ENCODE data around the gene THBS3. TPM values are rescaled to one million over a fixed set of nuclear protein-coding genes. Genes with fewer than 3 reads are reported as not detected.
A peak's percentile ranks its signal among the peaks of the same experiment; 100 is the strongest.
"Not testable (repeated sequence)": the region's sequence is repeated elsewhere in the genome, so short reads cannot be mapped to it uniquely, and the experiment has no call there.

Gene THBS3
- 8.0 TPM for total RNA-seq

DNA sequence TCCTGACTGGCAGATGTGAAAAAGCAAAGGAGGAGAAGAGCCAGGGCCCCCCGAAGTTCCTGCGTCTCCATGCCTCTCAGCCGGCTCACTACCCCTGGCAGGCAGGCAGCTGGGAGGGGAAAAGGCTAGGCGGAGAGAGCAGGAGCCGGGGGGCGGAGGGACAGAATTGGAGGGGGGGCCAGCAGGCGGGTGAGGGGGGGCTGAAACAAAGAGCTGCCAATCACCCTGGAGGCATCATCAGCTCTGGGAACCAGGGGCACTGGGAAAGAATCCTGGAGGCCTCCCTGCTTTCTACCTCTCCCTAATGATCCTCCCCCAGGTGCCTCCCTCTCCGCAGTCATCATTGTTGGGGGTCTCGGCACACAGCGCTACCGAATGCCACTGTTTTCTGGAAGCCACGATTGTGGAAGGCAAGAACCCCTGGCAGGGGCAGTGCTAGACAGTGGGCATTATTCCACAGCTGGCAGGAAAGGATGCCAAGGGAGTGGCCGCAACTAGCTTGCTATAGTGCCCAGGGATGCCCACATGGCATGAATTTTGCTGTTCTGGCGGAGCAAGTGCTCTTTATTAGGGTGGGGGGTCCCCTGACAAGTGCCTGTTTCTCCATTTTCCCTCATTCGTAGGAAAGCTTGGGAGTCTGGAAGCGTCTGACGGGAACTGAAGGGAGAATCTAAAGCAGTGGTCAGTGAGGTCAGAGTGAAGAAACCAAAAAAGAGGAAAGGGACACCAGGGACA, at the start of gene THBS3:
Gene THBS3 (minus strand): TSS at position 92 of the 735 bp plus-strand sequence. CDS start 21 bp downstream, at position 71.
- no peaks in the 10 kb centered on the region for H3K9me3 ChIP-seq (ENCODE audit: low read depth, low read length)
- H3K4me3 ChIP-seq (ENCODE audit: low read length), result peak within 1 kb of the TSS; percentile 77
- peaks cover 48% of the 10 kb centered on the region for H3K4me1 ChIP-seq (ENCODE audit: insufficient read depth, low read length)
- H3K27me3 ChIP-seq (ENCODE audit: insufficient read depth, low read length), result no peaks in the 10 kb centered on the region

DNA sequence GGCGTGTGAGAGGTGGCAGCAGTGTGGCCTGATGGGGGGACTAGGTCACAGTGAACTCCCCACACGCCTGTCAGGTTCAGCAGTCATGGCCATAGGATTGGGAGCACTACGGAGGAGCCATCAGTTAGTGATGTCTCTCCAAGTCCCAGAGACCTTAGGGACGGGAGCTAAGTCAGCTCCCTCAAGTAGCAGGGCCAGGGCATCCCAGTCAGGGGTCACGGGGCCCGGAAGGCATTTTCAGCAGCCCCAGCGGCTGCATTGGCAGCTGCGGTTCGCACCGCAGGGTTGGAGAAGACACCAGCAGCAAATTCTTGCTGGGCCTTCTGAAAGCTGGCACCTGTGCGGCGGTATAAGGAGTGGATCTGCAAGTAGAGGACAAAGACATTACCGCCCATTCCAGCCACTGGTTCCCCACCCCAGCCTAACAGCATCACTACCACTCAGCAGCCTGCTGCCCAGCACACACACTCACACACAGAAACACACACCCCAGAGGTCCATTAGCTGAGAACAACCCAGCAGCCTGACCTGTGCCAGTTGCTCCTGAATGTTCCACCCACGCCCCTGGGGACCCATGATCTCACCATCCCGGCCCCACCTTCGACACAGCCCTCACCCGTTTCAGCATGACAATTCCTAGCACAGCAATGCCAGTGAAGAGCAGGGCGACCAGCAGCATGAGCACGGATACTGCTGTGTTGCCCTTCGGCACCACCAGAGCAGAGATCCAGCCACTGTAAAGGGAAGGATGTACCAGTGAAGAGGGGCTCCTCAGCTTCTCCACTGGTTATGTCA, 48.6 kb upstream of the THBS3 start:
- Histone ChIP-seq H3K27me3 (ENCODE audit: insufficient read depth, low read length) (no peaks in the 10 kb centered on the region), H3K9me3 (ENCODE audit: low read depth, low read length) (no peaks in the 10 kb centered on the region), H3K4me1 (ENCODE audit: insufficient read depth, low read length) (peaks cover 31% of the 10 kb centered on the region), H3K4me3 (ENCODE audit: low read length) (no peak overlapping the region)

DNA sequence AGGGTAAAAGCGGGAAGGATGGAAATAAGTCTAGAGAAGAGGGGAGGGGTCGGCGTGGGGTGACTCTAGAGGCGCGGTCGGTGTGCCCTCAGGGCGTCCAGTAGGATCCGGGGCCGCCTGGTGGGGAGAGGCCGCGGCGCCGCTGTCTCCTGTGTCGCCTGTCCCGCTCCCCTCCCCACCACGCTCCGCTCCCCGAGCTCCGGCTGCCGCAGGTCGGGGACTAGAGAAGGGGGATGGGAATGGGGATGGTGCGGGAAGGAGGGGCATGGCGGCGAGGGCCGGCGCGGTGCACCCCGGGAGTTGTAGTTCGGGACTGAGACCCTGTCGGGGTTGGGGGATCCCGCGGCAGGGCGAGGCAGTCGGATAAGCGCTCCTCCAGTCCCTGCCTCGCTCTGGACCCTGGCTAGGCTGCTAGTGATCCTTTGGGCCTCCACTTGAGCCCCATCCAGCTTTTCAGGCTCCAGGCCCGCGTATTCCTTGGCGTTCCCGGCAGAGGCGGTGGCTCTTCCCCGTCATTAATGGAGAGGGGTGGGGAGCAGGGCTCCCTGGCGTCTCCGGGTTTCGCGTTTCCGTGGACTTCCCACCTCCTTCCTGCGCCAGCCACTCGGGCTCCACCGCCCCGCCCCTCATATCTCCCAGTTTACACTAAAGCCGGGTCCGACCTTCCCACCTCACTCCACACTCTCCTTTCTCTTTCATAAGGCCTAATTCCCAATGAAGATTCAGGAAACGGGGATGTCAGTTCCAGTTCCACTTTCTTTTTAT, 47.7 kb upstream of the THBS3 start, which contains the start of gene ENTREP3:
Gene ENTREP3 (minus strand): TSS at position 241 of the 765 bp plus-strand sequence. CDS start 606 bp downstream, outside the sequence.
- Histone ChIP-seq H3K27me3 (ENCODE audit: insufficient read depth, low read length) (no peaks in the 10 kb centered on the region), H3K4me1 (ENCODE audit: insufficient read depth, low read length) (peaks cover 28% of the 10 kb centered on the region), H3K9me3 (ENCODE audit: low read depth, low read length) (no peaks in the 10 kb centered on the region), H3K4me3 (ENCODE audit: low read length) (peak within 1 kb of the TSS; percentile 60)

DNA sequence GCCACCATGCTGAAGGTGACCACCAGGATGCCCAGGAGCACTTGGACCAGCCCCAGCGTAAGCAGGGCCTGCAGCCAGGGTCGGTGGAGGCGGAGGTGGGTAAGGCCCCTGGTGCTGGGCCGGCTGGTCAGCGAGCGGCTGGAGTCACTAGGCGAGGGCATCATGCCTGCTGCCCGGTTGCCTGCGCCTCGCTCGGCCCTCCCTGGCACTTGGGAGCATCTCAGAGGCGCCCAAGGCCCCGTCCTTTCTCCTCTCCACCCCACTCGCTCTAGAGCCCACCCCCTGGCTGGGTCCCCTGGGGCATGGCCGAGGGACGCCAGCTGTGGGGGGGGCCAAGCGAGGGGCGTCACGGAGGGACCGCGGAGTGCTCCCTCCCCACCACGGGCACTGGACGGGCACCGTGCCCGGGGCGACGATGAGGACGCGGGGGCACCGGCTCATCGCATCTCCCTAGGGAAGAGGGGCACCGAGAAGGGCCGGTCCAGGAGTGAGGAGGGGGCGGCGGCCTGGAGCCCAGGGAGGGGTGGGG, 47.1 kb upstream of the THBS3 start:
- H3K27me3 ChIP-seq (ENCODE audit: insufficient read depth, low read length), result no peaks in the 10 kb centered on the region
- peaks cover 30% of the 10 kb centered on the region for H3K4me1 ChIP-seq (ENCODE audit: insufficient read depth, low read length)
- peak overlapping the region; percentile 60 for H3K4me3 ChIP-seq (ENCODE audit: low read length)

DNA sequence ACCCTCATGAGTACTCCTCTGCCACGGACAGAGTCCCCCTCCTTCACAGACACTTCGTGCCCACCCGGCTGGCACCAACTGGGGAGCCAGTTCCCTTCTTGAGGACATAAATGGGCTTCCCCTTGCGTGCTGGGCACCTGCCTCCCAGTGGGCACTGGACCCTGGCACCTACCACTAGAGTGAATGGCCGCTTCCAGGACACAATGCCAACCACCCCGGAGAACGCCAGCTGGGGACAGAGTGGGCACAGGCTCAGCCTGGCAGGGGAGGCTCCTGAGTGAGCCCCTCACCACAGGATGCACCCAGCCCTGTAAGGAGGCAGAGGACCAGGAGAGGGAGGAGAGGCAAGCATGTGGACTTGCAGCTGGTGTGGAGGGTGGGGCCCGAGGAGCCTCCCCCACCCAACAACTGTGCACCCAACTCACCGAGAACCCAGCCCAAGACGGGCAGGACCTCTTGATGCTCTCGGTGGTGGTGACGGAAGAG, 46.6 kb upstream of the THBS3 start:
- peaks cover 30% of the 10 kb centered on the region for H3K4me1 ChIP-seq (ENCODE audit: insufficient read depth, low read length)
- H3K27me3 ChIP-seq (ENCODE audit: insufficient read depth, low read length), result no peaks in the 10 kb centered on the region
- H3K4me3 ChIP-seq (ENCODE audit: low read length), result no peak overlapping the region
- H3K9me3 ChIP-seq (ENCODE audit: low read depth, low read length), result no peaks in the 10 kb centered on the region

More for the DNA sequence above, 47.1 kb upstream of the THBS3 start:
- no peaks in the 10 kb centered on the region for H3K9me3 ChIP-seq (ENCODE audit: low read depth, low read length)

DNA sequence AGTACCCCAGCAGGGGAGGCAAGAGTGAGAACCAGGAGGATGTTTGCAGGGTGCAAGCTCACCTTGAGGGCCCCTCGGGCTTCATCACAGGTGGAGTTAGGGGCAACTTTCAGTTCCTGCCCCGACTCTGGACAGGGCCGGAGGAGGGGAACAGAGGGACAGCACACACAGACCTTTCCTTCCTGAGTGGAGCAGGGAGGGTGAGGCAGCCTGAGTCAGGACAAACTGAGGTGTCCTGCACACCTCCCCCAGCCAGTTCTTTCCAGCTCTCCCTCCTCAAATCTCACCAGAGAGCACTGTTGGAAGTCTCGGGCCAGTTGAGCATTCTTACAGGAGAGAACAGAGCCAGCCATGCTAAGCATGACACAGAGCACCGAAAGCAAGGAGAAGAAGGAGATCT, 46.1 kb upstream of the THBS3 start:
- peaks cover 30% of the 10 kb centered on the region for H3K4me1 ChIP-seq (ENCODE audit: insufficient read depth, low read length)
- no peaks in the 10 kb centered on the region for H3K9me3 ChIP-seq (ENCODE audit: low read depth, low read length)
- no peaks in the 10 kb centered on the region for H3K27me3 ChIP-seq (ENCODE audit: insufficient read depth, low read length)
- no peak overlapping the region for H3K4me3 ChIP-seq (ENCODE audit: low read length)

DNA sequence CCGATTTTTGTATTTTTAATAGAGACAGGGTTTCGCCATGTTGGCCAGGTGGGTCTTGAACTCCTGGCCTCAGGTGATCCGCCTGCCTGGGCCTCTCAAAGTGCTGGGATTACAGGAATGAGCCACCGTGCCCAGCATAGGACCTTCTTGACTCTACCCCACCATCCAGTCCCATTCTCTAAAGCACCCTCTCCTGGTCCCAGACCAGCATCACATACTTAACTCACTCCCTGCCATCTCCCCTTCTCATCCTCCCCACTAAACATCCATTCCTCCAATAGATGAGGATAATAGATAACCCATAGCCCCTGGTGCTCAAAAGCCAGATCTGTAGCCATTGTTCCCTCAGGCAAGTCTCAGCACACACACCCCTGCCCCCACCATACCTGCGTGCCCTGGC, 45.5 kb upstream of the THBS3 start:
- H3K4me3 ChIP-seq (ENCODE audit: low read length), result no peak overlapping the region
- peaks cover 30% of the 10 kb centered on the region for H3K4me1 ChIP-seq (ENCODE audit: insufficient read depth, low read length)
- H3K9me3 ChIP-seq (ENCODE audit: low read depth, low read length), result no peaks in the 10 kb centered on the region
- no peaks in the 10 kb centered on the region for H3K27me3 ChIP-seq (ENCODE audit: insufficient read depth, low read length)

DNA sequence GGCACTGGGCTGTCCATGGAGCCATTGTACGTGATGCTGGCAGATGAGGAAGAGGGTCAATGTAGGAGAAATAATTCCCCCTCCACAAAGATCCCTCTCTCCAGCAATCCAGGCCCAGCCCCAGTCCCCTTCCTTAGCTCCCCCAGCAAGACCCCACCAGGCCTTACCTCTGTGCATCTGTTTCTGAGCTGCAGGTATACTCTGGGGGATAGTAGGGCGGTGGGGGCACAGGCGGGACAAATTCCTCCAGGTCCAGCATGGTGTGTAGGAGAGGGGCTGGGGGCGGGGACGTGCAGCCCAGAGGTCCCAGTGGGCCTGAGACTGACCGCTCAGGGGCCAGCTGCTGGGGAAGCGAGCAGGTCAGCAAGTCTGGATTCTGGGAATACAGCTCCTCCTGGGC, 43.9 kb upstream of the THBS3 start:
- no peaks in the 10 kb centered on the region for H3K9me3 ChIP-seq (ENCODE audit: low read depth, low read length)
- H3K4me1 ChIP-seq (ENCODE audit: insufficient read depth, low read length), result peaks cover 30% of the 10 kb centered on the region
- H3K27me3 ChIP-seq (ENCODE audit: insufficient read depth, low read length), result no peaks in the 10 kb centered on the region
- H3K4me3 ChIP-seq (ENCODE audit: low read length), result no peak overlapping the region

DNA sequence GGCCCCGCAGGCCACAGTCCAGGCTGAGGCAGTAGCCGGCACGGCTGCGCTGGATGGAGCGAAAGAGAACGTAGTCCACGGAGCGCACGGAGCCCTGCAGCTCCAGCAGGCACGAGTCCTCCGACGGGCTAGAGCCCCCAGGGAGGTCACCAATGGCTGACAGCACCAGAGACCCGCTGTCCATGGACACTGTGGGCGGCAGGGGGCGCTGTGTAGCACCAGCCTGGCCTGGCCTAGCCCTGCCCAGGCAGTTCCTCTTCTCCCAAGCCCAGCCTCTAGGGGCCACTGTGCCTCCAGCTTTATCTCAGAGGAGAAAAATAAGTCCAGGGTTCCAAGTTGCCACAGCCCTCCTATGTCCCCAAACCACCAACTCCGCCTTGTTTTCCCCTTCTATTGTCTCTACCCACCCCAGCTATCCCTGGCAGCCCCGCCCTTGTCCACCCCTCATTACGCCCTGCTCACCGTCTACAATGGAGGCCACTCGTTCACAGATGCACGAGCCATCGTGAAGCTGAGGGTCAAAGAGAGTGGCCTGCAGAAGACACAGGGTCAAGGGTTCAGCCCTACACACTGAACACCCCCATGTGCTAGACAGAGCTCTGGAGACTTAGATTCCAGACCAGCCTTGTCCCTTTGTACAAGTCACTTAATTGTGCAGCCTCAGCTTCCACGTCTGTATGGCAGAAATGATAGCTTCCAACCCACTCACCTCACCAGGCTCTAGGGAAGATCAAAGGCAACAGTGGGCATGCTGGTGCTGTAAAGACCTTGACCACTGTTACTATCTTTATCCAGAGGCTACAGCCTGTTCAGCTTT, 43.1 kb upstream of the THBS3 start:
- Histone ChIP-seq H3K4me3 (ENCODE audit: low read length) (peak overlapping the region; percentile 44), H3K4me1 (ENCODE audit: insufficient read depth, low read length) (peaks cover 26% of the 10 kb centered on the region), H3K27me3 (ENCODE audit: insufficient read depth, low read length) (no peaks in the 10 kb centered on the region), H3K9me3 (ENCODE audit: low read depth, low read length) (no peaks in the 10 kb centered on the region)

DNA sequence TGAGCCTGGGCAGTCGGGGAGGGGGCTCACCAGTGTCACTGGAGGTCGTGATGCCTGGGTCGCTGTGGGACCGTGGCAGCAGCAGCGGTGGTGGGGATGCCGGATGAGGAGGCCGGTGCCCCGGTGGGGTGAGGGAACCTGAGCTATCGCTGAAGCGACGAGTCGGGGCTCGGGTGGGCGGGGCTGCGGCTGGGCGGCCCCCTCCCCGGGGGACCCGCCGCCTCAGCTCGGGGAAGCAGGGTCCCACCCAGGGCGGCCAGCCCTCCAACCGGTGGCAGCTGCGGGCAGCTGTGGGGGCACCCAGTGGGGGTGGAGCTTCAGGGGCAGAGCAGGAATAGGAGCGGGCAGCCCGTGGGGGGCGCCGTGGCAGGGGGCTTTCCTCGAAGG, 42.5 kb upstream of the THBS3 start:
- Histone ChIP-seq H3K9me3 (ENCODE audit: low read depth, low read length) (no peaks in the 10 kb centered on the region), H3K4me3 (ENCODE audit: low read length) (peak overlapping the region; percentile 44), H3K4me1 (ENCODE audit: insufficient read depth, low read length) (peaks cover 23% of the 10 kb centered on the region), H3K27me3 (ENCODE audit: insufficient read depth, low read length) (no peaks in the 10 kb centered on the region)

DNA sequence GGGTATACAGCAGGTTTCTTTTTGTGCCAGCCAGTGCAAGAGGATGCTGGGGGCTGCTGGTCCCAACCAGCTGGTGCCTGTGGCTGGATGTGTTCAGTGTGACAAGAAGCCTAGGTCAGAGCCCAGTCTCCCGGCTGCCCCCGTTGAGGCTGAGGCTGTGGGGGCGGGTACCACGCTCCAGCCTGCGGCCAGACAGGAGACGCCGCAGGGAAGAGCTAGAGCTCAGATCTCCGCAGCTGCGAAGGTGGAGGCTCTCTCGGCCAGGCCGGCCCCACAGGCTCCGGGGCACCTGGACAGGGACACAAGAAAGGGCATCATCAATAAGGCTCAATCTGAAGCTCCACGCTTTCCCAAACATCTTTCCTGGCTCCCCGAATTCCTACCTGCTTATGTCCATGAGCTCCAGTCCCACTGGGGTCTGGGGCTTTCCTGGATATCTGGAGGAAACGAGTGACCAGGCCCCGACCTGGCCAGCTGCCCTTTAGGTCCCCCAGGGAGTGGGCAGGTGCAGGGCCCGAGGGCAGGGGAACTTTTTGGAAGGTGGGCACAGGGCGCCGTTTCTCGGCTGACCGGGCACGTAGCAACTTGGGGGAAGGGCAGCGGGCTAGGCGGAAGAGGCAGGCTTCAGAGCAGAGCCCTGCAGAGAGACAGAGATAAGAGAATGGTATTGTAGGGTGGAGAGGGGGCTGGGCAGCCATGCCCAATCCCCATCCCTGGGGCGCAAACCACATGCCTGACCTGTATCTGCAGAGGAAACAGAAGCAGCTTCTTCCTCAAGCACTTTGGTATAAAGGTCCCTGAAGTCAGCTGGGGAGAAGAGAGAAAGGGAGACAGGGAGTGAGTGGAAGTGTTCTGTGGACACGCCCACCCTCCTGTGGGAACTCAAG, 40.2 kb upstream of the THBS3 start:
- no peaks in the 10 kb centered on the region for H3K27me3 ChIP-seq (ENCODE audit: insufficient read depth, low read length)
- H3K4me3 ChIP-seq (ENCODE audit: low read length), result no peak overlapping the region
- H3K4me1 ChIP-seq (ENCODE audit: insufficient read depth, low read length), result peaks cover 32% of the 10 kb centered on the region
- no peaks in the 10 kb centered on the region for H3K9me3 ChIP-seq (ENCODE audit: low read depth, low read length)

DNA sequence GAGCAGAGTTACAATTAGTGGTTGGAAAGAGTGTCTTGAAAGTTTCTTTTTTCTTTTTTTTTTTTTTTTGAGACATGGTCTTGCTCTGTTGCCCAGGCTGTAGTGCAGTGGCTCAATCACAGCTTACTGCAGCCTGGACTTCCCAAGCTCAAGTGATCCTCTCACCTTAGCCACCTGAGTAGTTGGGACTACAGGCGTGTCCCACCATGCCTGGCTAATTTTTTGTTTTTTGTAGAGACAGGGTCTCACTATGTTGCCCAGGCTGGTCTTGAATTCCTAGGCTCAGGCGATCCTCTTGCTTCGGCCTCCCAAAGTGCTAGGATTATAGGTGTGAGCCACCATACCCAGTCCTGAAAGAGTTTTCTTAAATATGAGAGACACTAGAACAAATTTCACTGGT, 39.1 kb upstream of the THBS3 start:
- peaks cover 44% of the 10 kb centered on the region for H3K4me1 ChIP-seq (ENCODE audit: insufficient read depth, low read length)
- not testable (repeated sequence) for H3K4me3 ChIP-seq (ENCODE audit: low read length); H3K9me3 ChIP-seq (ENCODE audit: low read depth, low read length); H3K27me3 ChIP-seq (ENCODE audit: insufficient read depth, low read length)

DNA sequence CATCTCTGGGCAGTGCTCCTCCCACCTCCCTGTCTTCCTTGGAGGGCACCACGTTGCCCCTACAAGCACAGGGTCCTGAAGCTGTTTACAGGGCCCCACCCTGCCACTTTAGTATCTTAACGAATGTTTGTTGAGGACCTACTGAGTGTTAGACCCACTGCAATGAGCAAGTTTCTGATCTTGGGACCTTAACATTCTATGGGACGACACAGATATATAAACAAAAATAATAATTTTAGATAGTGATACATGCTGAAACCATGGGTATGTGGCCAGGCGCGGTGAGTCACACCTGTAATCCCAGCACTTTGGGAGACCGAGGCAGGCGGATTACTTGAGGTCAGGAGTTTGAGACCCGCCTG, 37.4 kb upstream of the THBS3 start:
- H3K4me1 ChIP-seq (ENCODE audit: insufficient read depth, low read length), result peaks cover 51% of the 10 kb centered on the region
- no peaks in the 10 kb centered on the region for H3K9me3 ChIP-seq (ENCODE audit: low read depth, low read length)
- H3K4me3 ChIP-seq (ENCODE audit: low read length), result peak overlapping the region; percentile 81

More for the DNA sequence above, 37.4 kb upstream of the THBS3 start:
- no peaks in the 10 kb centered on the region for H3K27me3 ChIP-seq (ENCODE audit: insufficient read depth, low read length)
